GOT3 (cell line): Measurements from ENCODE around the gene IER5L.
A peak's percentile ranks its signal among the peaks of the same experiment; 100 is the strongest.
"Not testable (repeated sequence)": the region's sequence is repeated elsewhere in the genome, so short reads cannot be mapped to it uniquely, and the experiment has no call there.

ENCODE experiments used
- DNase-seq: peaks from one replicate; lab custom pipeline; 2025; ENCODE audit warnings: mixed read lengths; lab: John Stamatoyannopoulos, UW

The IER5L gene

DNA sequence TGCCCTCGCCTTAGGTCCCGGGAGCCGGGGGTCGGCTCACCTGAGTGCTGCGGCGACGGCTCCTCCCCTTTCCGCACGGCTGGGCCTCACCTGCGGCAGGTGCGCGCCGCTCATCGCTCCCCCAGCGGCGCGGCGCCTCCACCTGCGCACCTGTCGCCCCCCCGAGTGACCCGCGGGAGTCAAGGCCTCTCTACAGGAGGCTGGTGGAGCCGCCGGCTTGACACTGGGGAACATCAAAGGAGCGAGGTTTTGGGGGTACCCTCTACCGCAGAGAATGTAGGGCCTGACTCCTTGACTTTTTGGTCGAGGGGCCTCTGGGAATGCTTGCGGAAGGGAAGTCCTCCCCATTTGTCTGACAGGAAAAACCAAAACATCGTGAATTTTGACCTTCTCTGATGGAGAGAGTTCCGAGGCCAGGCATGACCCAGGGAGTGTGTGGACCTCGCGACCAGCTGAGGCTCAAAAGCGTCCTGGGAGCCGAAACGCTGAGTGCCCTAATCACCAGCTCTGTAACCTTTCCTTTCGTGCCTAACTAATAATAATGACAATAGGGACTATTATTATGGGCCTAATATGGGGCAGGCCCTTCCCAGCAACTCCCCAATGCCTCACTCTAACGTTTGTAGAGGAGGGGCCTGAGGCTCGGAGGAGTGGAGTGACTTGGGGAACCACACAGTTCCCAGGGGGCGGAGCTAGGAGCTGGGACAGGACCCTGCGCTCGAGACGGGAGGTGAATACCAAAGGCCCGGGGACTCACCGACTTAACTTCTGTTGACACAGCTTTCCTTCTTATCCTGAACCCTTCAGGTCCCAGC is 714 bp upstream of the IER5L start:
- DNase-seq, result no peak

DNA sequence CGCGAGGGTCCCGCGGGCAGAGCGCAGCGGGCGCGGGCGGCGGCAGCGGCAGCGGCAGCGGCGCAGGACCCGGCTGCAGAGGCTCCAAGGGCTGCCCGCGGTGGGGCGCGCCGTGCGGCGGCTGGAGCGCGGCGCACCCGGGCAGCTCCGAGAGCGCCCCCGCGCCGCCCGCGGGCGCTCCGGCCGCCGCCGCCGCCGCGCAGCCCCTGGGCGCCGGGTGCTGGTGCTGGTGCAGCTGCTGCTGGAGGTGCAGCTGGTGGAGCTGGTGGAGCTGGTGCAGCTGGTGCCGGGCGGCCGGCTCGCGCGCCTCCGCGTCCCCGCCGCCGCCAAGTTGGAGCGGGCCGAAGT is 644 bp downstream of the IER5L start:
- no peak for DNase-seq

DNA sequence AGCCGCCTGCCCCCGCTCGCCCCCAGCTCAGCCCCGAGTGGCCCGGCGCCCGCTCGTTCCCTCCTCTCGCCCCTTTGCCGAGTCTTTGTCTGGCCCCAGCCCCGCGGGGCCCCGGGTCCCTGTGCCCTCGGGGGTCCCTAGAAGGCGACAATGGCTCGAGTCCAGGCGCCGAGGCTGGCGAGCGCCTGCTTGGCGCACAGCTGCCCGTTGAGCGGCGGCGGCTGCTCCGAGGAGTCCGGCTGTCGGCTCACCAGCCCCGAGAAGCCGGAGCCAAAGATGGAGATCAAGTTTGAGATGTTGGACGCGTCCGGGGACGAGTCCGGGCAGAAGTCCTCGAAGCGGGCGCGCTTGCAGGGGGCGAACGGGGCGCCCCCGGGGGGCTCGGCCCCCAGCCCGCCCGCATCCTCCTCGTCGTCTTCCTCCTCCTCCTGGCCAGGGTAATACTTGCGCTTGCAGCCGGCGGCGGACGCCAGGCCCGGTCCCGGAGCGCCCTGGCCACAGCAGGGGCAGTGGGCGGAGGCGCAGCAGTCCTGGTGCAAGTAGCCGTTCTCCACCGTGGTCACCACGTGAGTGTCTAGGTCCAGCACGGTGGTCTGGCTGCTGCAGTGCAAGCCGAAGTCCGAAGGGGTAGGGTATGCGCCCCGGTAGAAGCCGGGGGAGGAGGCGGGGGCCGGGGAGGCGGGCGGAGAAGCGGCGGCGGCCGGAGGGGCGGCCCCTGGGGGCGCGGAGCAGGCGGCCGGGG is 1.2 kb downstream of the IER5L start:
- no peak for DNase-seq

DNA sequence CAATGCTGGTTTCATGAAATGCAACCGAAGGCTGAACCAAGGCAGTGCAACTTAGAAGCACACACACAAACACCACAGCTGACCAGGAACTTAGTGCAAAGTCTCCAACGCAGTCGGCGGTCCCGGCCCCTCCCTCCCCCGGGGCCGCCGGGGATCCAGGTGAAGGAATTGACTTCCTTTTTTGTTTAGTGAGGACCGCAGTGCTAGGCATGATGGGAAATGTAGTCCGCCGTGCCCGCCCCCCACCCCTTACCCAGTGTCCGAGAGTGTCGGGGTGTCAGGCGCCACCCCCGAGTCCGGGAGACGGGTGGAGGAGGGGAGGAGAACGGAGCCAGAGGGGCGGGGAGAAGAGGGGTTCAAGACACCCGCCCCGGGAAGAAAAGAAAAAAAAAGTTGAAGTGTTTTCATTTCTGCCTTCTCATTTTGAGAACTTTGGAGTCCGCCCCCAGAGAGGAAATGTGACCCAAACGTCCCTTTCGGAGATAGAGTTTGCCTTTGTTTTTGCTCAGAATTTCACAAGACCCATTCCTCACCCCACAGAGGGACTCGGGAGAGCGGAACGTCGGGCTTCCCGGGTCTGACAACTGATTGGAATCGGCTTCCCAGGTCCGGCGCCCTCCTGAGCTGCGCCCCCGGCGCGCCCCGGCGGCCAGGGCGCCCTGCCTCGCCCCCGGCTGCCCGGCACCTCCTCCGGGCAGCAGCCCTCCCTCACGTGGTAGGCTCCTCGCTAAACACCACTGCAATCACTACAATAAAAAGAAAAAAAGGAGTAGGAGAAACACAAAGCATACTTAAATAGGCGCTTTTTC is 2.0 kb downstream of the IER5L start:
- peak; percentile 22 for DNase-seq

DNA sequence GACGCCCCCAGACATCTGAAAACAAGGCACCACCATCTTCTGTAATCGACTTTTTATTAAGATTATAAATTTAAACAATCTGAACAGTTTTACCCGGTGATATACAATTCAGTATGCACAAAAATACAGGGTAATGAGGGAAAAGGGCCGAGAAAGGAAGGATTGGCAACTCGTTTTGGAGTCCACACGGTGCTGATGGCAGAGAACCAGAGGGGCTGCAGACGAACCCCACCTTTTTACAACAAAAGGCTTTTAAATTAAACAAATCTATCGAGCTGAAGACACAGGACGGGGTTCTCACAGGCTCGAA is 2.6 kb downstream of the IER5L start:
- DNase-seq, result no peak

DNA sequence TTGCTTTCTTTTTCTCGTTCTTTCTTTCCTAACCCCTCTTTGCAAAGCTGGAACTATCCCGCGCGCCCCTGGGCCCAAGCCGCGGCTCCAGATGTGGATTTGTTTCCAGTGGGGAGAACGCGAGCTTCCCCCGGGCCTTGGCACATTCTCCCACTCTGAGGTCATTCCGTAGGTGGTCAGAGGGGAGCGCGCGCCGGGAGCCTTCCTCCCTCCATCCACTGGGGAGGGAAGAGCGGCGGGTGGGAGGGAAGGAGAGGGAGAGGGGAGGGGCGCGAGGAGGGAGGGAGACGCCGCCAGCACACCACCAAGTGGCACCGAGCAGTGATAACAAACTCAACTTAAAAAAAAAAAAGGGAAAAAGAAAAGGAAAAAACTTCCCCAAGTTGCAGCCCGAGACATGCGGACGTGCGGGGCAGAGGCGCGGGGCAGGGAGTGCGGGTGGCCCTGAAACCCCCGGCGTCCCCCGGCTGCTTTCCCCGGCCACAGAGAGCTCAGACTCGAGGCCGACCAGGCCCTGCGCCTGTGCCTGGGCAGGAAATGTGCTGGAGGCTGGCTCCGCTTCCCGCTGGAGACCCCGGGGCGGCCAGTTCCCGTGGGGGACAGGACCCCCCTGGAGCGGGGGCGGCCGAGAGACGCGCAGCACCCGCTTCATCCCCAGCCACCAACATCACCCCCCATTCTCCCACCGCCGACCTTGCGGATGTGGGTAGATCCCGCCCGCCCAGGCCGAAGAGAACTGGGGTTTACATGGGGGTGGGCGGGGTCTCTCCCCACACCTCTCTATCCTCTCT is 3.1 kb downstream of the IER5L start:
- DNase-seq, result peak; percentile 11

DNA sequence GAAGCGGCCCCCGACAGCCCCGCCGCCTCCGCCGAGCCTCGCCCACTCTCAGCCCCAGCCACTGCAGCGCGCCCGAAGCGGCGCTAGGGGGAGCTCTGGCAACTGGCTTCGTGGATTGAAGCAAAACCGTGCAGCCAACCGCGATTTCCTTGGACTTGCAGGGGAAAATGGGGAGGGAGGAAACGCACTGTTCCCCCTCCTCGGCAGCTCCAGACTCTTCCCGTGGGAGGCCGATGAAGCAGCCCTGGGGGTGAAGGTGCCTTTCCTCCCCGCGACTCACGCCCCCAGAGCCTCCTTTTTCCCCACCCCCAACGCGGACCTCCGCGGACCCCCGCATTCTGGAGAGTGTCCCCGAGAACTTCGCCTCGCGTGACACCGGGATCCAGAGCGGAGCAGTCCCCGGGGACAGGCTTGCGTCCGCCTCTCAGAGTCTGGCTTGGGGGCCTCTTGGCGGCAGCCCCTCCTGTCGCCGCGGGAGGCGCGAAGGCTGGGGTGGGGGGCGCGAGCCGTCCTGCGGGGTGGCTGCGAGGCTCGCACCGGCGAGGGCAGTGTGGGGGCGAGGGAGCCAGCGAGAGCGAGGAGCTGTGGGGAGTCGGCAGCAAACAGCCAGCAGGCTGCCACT is 3.8 kb downstream of the IER5L start:
- peak; percentile 19 for DNase-seq

DNA sequence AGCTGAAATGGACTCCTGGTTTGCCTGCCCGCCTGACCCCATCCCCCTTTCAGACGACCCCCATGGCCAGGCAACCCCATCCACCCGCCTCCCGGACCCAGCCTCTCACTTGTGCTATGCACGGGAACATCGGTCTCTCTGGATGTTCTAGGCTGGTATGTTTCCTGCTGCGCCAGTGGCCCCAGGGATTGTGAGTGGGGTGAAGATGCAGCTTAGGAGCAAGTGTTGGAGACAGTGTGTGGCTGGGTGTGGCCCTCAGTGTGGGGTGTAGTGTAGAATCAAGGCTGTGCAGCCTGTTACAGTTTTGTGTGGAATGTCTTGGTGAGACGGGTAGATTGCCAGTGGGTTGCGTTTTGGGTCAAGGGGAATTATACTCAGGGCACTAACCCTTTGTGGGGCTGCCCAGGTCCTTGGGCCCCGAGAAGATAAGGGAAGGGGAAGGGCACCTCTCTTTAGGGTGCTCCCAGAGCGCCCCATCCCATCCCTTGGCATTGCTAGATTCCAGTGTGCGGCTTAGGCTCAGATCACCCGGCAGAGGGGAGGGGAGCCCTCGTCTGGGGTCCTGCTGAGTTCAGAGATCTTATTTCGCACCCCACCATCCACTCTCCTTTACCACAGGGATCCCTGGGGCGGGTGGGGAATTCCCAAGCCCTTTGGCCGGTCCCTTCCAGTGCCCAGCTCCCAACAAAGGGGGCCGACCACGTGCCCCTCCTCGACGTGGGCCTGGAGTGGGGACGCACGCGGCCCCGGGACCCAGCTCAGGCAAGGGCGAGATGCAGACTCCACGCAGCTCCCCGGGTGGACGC is 4.6 kb downstream of the IER5L start:
- no peak for DNase-seq

DNA sequence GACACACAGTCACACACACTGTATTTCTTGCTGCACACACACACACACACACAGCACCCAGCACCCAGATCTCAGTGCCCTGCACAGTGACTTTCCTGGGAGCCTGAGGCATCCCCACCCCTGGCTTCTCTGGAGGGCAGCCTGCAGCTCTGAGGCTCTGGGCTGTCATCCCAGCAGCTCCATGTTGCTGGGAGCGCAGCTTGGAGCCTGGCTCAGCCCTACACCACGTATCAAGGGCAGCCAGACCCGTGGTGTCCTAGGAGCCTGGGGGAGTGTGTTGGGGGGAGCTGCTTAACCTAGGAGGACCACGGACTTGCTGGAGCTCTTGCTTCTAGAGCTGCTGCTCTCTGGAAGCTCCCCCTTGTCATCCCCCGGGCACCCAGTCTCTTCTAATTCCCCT is 5.2 kb downstream of the IER5L start:
- no peak for DNase-seq

DNA sequence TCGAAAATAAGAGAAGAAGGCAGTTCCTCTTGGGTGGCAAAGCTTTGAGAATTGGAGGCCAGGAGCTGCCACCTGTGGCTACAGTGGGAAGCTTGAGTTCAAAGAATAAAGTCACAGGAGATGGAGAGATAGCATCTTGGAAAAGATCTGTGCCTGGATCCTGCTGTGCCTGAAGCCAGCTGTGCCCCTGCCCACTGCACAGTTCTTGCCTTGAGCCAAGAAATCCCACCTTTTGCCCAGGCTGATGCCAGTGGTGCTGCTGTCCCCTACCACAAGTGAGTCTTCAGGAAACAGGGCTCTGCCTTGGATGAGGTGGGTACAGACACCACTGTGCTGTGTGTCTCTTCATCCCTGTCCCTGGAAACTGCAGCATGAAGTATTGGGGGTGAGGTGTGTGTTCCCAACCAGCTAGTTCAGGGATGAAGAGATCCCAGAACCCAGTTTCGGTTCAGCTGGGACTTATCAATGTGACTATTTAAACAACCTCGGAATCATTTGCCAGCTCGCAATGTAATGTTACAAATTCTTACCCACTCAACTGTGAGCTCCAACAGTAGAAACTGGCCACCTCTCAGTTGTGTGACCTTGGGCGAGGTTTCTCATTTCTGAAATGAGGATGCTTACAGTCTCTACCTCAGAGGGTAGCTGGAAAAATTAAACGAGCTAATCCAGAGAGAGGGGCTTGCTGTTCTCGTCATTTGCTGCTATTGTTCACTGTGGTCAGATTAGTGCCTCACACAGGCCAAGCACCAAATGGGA is 5.9 kb downstream of the IER5L start:
- no peak for DNase-seq

DNA sequence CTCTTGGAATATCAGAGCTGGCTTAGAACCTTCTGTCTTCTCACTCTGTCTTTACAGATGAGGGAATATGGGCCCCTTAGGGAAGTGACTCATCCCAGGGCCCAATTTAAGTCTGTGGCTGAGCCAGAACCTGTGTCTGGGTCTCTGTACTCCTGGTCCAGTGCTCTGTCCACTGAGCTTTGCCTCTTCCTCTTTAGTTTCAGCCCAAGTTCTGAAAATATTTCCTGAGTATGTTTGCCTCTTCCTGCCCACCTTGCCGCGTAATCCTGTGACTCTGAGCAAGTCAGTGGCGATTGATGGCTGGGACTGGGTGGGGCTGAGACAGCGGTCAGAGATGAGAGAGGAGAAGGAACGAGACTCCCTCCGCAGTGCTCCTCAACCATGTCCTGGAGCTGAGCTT is 7.8 kb downstream of the IER5L start:
- DNase-seq, result no peak

DNA sequence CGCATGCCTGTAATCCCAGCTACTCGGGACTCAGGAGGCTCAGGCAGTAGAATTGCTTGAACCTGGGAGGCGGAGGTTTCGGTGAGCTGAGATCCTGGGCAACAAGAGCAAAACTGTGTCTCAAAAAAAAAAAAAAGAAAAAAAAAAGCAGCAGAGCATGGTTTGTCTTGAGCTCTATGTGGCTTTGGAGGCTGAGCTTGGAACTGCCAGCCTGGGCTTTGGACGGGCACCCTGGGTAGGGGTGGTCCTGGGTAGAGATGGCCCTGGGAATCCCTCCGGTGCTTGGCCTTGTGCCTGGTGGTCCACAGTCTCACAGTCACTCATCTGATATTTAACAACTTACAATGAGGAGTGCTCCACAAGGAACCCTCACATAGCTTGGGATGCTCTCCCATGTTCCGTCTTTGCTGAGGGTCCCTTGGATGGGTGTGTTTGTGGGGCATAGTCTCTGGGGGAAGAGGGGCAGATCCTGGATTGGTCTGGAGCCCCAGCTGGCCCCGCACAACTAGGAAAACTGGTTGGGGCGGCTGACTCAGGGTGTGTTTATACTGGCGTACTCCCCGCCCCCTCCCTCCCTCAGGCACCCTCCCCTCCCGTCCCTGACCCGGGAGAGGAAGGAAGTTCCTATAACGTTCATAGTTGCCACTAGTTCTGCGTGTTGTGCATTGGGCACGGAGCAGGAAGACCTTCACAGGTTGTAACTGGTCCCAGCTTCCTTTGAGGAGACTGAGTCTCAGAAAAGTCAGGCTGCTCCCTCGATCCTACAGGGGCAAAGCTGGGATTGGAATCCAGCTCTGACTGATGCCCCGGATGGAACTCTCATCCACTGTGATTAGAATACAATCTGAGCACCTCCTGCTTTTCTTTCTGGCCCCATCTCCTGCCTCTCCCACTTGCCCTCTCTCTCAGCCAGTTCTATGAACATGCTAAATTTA is 11.2 kb downstream of the IER5L start:
- peak; percentile 3 for DNase-seq

DNA sequence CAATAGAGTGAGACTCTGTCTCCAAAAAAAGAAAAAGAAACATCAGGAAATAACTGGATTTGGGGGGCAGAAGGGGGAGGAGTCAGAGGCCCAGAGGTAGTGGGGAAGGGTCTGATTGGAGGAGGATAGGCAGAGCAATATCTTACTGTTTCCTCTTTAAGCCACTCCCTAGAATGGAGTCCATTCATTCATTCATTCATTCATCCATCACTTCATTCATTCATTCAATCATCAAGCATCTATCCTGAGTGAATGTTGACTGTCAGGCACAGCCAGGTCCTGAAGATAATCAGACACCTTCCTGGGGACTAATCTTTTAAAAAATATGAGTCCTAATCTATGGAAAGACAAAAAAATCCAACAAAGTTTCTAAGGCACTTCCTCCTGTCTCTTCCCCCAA is 12.9 kb downstream of the IER5L start:
- DNase-seq, result no peak

DNA sequence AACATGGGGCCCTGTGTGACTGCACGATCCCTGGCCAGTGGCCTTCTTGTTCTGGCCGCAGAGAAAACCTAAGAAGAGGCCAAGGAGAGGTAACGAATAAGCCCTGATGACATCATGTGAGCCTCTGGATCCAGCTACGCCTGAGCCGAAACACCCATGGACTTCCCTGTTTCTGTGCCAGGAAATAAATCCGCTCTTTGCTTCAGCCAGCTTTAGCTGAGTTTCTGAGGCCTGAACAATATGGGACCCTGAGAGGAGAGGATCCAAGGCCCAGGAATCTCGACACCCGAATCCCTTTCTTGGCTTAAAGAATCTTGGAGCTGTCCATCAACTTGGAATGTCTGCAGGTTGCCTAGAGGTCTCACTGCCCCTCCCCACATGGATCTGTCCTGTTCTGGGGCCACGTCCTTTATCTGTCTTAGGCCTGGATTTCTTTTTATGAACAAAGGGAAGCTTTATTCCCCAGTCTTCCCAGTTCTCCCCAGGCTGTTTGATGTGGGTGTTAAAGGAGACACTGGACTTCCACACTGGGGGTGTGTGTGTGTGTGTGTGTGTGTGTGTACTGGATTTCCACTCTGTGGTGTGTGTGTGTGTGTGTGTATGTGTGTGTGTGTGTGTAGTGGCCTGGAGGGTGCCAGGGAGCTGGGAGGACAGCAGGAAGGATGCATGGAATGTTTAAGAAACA is 13.7 kb downstream of the IER5L start:
- no peak for DNase-seq

DNA sequence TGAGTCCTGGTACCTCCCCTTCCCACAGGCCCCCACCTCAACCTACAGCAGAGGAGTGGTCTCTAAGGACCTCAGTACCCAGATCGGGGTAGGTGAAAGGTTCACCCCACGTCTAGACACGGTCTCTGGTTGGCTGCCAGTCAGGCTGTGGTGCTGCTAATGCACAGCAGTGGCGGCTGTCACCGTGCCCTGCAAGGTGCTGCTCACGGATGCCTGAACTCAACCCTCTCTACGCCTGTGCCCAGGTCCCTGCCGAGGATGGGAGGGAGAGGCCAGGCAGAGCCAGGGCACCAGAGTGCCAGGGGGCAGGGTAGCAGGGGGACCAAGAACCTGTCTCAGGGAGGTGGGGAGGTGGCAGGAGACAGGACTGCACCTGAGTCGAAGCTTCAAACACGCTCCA is 14.3 kb downstream of the IER5L start:
- DNase-seq, result no peak

DNA sequence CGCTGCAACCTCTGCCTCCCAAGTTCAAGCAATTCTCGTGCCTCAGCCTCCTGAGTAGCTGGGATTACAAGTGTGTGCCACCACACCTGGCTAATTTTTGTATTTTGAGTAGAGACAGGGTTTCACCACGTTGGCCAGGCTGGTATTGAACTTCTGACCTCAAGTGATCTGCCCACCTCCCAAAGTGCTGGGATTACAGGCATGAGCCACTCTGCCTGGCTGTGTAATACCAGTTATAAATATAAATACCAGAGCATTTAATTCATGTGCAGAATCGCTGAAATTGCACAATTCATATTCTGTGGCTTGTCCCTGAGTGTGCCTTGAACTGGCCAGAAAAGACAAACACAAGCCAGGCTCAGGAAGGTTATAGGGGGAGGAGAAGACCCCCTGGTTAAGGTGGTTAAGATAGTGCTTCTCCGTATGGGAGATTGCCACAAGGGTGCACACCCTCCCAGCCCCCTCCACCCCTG is 14.8 kb downstream of the IER5L start:
- DNase-seq, result not testable (repeated sequence)

DNA sequence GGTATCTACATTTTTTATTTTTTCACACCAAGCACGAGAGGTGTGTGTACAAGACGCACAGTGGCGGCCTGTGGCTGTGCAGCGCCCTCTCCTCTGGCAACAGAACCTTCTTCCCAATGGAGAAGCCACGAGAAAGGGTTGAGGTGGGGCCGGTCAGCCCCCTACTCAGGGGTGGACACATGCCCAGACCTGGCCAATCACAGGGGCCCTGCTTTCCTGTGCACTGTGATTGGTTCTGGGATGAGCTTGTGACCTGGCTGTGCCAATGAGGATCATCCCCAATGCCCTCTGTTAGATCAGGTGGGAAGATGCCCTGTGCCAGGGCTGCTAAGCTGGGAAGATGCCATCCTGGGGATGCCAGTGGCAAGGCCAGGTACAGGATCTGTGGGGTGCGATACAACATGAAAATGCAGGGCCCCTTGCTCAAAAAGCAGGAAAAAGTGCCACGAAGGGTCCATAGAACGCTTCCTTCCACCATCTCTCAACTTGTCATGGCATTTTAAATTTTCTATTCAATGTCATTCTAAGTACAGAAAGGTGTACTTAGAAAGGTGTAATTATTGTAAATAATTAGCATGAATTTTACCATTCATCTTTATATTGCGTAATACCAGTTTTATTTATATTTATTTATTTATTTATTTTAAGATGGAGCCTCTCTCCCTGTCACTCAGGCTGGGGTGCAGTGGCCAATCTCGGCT is 15.4 kb downstream of the IER5L start:
- no peak for DNase-seq

DNA sequence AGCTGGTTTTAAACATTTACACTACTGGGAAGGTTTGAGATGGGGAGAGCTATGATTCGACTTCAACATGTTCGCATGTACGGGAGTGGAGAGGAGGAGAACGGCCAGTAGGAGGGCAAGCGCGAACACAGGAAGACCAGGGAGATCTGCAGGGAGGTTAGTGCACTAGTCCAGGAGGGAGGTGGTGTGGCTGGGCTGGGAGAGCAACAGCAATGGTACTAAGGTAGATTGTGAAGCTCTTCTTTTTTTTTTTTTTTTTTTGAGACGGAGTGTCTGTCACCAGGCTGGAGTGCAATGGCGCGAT is 16.6 kb downstream of the IER5L start:
- no peak for DNase-seq
